HG02981 (cell line): ENCODE measurements around the gene HDAC9.
A peak's percentile ranks its signal among the peaks of the same experiment; 100 is the strongest.
"Not testable (repeated sequence)": the region's sequence is repeated elsewhere in the genome, so short reads cannot be mapped to it uniquely, and the experiment has no call there.

ENCODE experiments used
- ATAC-seq: cut with Tn5 transposase; IDR thresholded peaks from one replicate; pipeline ENCODE4 v1.9.1; 2021; ENCODE audit warnings: mild to moderate bottlenecking, moderate library complexity; ENCODE audit not compliant: unreplicated experiment

HDAC9 gene

DNA sequence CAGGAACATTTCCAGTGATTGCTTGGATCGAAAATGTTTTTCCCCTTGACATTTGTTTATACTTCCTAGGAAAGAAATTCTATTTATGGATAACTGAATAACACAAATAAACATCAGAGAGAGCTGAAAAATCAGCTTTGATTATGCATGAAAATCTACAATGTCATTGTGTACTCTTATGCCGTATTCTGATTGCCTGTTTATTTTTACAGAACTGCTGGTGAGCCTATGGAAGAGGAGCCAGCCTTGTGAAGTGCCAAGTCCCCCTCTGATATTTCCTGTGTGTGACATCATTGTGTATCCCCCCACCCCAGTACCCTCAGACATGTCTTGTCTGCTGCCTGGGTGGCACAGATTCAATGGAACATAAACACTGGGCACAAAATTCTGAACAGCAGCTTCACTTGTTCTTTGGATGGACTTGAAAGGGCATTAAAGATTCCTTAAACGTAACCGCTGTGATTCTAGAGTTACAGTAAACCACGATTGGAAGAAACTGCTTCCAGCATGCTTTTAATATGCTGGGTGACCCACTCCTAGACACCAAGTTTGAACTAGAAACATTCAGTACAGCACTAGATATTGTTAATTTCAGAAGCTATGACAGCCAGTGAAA lies 500.4 kb downstream of the HDAC9 start:
- ATAC-seq, result no peak

- ATAC-seq, result no peak
These were observed 501.0 kb downstream of the HDAC9 start for GRCh38 chr7:18996583-18996982.

DNA sequence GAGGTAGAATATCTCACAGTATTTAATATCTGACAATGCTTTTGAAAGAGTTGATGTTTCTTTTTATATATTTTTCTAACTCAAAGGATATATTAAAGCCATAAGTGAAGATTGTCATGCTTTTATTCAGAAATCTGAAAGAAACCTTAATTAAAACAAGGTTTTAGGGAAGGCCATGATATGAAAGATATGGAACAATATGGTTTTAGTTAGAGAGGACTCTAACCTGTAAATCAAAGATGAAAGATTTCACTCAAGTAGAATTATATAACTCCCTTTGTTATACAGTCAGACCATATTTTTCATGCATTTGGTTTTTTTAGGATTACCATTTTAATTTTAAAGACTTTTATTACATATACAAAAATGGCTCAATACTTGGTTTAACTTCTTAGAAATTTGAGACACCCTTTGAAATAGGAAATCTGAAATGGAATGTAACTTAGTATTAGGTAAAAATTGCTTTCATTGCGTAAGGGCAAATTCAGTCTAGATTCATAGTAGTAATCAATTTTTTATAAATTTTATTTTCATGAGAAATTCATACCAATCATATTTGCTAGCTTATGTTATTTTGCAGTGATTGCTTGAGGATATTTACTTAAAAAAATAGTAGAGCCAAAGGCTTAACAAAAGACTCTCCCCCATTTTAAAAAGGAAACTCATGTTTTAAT lies 502.1 kb downstream of the HDAC9 start:
- no peak for ATAC-seq

DNA sequence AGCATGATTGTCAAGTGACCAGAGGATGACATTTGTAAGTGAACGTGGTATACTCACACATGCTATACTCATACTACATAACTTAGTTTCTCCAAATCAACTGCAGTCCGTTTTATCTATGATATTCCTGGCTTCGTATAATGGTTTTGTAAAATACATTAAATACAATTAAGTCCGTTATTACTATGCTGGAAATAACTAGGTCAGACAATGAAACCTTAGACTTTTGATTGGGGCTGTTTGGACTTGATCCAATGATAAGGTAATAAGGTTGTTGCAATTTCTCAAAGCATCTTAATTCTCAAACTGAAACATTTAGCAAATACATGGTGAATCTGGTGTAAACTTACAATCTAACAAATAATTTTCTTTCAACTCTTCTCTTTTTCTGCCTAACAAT lies 504.9 kb downstream of the HDAC9 start:
- ATAC-seq, result no peak

- no peak for ATAC-seq
These were observed 506.3 kb downstream of the HDAC9 start for GRCh38 chr7:19001854-19002253.

- ATAC-seq, result no peak
These were observed 513.8 kb downstream of the HDAC9 start for GRCh38 chr7:19009241-19009935.

DNA sequence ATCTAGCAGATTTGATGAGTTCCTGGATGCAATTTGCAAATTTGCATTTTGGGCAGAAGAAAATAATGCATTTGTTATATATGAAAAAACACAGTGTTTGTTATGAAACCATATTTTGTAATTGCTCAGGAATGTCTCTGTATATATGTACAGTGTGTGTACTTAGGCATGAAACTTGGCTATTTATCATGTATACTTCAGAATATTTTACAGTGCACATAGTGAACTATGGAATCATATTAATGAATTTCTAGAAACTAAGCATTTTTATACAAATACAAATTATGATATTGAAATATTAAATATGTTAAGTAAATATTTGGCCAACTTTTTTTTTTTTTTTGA lies 514.4 kb downstream of the HDAC9 start:
- no peak for ATAC-seq

DNA sequence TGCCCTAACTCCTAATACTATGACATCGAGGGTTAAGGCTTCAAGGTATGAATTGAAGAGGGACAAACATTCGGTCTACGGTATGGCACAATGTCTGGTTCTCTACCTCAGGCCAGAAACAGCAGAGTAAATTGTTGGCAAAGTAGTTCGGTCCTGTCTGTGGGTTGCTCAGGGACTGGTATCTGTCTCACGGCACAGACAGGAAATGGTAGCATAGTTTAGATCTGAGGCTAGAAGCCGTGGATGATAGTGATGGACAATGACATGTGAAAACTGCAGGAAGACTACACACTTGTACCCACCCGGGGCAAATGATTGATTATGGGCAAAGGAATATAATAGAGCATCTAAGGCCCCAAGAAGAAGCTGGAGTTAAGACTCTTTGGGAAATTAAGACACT lies 515.7 kb downstream of the HDAC9 start:
- no peak for ATAC-seq

DNA sequence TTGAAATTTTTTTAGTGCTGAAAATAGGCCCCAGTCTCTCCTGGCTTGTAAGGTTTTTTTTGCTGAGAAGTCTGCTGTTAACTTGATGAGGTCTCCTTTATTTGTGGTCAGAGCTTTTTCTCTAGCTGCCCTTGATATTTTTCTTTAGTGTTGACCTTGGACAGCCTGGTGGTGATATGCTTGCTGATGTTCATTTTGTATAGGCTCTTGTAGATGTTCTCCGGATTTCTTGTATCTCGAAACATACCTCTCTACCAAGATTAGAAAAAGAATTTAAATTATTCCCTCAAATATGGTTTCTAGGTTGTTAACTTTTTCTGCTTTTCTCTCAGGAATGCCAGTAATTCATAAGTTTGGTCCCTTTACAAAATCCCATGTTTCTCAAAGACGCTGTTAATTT lies 519.5 kb downstream of the HDAC9 start:
- ATAC-seq, result no peak

GRCh38 chr7:19016140-19016539 lies 520.6 kb downstream of the HDAC9 start:
- ATAC-seq, result no peak

GRCh38 chr7:19017374-19017773 lies 521.8 kb downstream of the HDAC9 start:
- no peak for ATAC-seq

DNA sequence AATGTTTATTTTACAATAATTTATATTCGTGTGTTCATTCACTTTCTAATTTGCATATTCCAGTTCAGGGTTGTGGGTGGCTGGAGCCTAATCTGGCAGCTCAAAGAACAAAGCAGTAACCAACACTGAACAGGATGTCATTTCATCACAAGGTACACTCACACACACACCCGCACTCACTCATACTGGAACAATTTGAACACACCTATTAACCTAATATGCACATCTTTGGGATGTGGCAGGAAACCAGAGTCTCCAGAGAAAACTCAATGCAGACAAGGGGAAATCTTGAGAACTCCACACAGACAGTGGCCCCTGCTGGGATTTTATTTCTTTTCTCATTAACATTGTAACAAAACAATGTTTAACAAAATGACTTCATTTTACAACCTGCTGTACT lies 524.5 kb downstream of the HDAC9 start:
- no peak for ATAC-seq

DNA sequence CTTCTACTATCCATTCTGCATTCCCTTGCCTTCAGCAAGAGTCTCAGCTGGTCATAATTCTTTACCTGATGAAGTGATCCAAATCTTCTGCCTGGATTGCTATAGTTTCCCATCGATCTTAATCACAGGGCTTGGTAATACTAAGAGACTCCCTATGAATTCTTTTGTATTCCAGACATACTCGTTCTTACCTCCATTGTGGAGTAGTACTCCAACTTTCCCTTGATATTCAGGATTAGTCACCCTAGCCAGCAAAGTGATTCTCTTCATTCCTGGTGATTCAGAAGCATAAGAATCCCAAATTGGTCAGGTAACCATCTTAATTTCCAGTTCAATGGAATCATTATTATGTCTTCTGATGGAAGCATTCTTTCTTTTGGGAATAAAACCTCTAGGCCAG lies 525.2 kb downstream of the HDAC9 start:
- no peak for ATAC-seq

DNA sequence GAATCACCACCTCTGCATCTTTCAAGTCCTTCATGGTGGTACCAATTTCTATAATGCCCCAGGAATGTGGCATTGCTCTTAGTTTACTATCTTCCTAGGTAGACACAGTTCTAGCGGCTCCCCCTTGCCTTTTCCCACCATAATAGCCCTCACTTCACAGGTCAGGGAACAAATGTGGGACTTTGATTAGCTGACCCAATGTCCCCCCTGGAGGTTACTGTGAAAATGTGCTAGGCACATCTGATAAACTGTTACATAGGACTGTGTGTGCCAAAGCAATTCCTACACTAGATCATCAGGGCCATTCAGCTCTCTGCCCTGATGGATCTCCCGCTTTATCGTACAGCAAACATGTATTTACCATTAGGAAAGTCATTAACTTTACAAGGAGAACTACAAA lies 527.9 kb downstream of the HDAC9 start:
- no peak for ATAC-seq

DNA sequence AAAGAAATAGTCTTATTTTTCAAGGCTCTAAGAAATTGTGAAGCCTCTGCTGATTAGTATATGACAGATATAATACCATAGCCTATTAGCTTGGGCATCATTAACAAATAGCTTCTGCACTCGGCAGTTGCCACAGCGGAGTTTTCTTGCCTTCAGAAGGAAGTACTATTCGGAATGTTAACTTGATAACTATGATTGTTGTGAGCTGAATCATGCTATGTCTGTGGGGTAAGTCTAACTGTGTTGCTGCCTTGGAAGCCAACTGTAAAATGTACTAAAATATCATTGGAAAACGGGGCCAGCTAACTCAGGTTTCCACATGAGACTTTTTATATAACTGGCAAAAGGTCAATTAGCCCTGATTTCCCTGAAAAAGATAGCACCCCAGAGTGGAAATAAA lies 528.7 kb downstream of the HDAC9 start:
- no peak for ATAC-seq

GRCh38 chr7:19026888-19027287 lies 531.3 kb downstream of the HDAC9 start:
- no peak for ATAC-seq

GRCh38 chr7:19030281-19030680 lies 534.7 kb downstream of the HDAC9 start:
- no peak for ATAC-seq

DNA sequence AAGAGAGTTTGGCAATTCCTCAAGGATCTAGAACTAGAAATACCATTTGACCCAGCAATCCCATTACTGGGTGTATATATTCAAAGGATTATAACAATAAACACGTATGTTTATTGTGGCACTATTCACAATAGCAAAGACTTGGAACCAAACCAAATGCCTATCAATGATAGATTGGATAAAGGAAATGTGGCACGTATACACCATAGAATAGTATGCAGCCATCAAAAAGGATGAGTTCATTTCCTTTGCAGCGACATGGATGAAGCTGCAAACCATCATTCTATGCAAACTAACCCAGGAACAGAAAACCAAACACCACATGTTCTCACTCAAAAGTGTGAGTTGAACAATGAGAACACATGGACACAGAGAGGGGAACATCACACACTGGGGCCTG lies 537.4 kb downstream of the HDAC9 start:
- ATAC-seq, result not testable (repeated sequence)

DNA sequence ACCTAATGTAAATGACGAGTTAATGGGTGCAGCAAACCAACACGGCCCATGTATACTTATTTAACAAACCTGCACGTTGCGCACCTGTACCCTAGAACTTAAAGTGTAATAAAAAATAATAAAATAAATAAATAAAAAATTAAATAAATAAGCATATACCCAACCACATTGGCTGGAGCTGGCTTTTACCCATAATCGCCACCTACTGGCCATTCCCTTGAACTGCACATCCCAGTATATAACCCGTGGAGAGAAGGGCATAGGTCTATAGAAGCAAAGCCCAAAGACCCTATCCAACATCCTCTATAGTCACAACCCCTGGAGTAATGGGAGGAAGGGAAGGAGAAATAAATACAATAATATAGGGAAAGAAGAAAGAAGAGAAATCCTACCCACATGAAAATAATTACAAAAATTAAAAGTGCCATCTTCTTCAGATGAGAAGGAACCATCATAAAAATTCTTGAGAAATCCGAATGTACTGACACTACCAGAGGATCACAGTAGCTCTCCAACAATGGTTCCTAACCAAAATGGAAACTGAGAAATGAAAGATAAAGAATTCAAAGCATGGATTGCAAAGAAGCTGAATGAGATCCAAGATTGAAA lies 556.3 kb downstream of the HDAC9 start:
- ATAC-seq, result peak; percentile 92
